Karpas-422 (cell line): Measurements from ENCODE around the gene RPL23. TPM values are rescaled to one million over a fixed set of nuclear protein-coding genes. Genes with fewer than 3 reads are reported as not detected.

Experiments
- DNase-seq: peaks from one replicate; pipeline ENCODE4 v3.0.0-alpha.2; 2015
- H2AFZ ChIP-seq: fragments of 200-600 bp; sonication (generic); 2 replicates; pipeline ENCODE4 v1.6.1; 2014; ENCODE audit warnings: antibody characterized with exemption, low read length, mixed read lengths
- H3K27ac ChIP-seq: fragments of 200-600 bp; sonication (generic); 2 replicates; pipeline ENCODE4 v1.5.1; 2014; ENCODE audit warnings: mild to moderate bottlenecking, low read length, moderate library complexity
- H3K27me3 ChIP-seq: fragments of 200-600 bp; sonication (generic); 2 replicates; pipeline ENCODE4 v1.6.1; 2014; ENCODE audit warnings: low read length, mixed read lengths
- H3K36me3 ChIP-seq: fragments of 200-600 bp; sonication (generic); 2 replicates; pipeline ENCODE4 v1.6.1; 2014; ENCODE audit warnings: low read length, mixed read lengths; ENCODE audit not compliant: insufficient read depth
- H3K4me1 ChIP-seq: fragments of 200-600 bp; sonication (generic); 2 replicates; pipeline ENCODE4 v1.6.1; 2014; ENCODE audit warnings: mild to moderate bottlenecking, low read length, mixed read lengths
- H3K4me2 ChIP-seq: fragments of 200-600 bp; sonication (generic); 2 replicates; pipeline ENCODE4 v1.6.1; 2014; ENCODE audit warnings: low read length, low read depth, mild to moderate bottlenecking; ENCODE audit not compliant: poor library complexity, severe bottlenecking
- H3K4me3 ChIP-seq: fragments of 200-600 bp; sonication (generic); 2 replicates; pipeline ENCODE4 v1.5.1; 2014; ENCODE audit warnings: mild to moderate bottlenecking, antibody characterized with exemption, low read length, mixed read lengths
- H3K79me2 ChIP-seq: fragments of 200-600 bp; sonication (generic); 2 replicates; pipeline ENCODE4 v1.6.1; 2014; ENCODE audit warnings: mild to moderate bottlenecking, low read length, mixed read lengths
- H3K9ac ChIP-seq: fragments of 200-600 bp; sonication (generic); 2 replicates; pipeline ENCODE4 v1.6.0; 2014; ENCODE audit warnings: low read length
- H3K9me2 ChIP-seq: fragments of 200-600 bp; sonication (generic), shearing (Covaris generic); replicated peaks from 2 replicates; pipeline ENCODE4 v1.6.0; 2014; ENCODE audit warnings: mild to moderate bottlenecking, low read length, moderate library complexity; ENCODE audit not compliant: insufficient read depth
- H3K9me3 ChIP-seq: fragments of 300-700, 200-600 bp; sonication (generic); 2 replicates; pipeline ENCODE4 v1.6.1; 2014; ENCODE audit warnings: low read length, mixed read lengths
- H4K20me1 ChIP-seq: fragments of 200-600 bp; sonication (generic); 2 replicates; pipeline ENCODE4 v1.6.1; 2014; ENCODE audit warnings: mild to moderate bottlenecking, antibody characterized with exemption, low read length, low read depth; ENCODE audit not compliant: insufficient read depth
- small RNA-seq: library from RNA; depleted of rRNA; stranded (forward); fragments of <200 nt; gene quantifications from one replicate; pipeline ENCODE3, GENCODE V24; 2014
- total RNA-seq: library from RNA; depleted of rRNA; stranded (reverse); fragments of >200 nt; shearing (Covaris generic); gene quantifications from 2 replicates; pipeline ENCODE4 v1.2.3, GENCODE V29; 2014; ENCODE audit warnings: low replicate concordance; rRNA removed

Gene RPL23
- total RNA-seq, 1 experiment from 2014 or later = 2,394 TPM

GRCh38 chr17:38815576-38816193 lies 37.8 kb downstream of the RPL23 start:
- Histone ChIP-seq H3K27me3 (no peaks in the 10 kb centered on the region), H3K9me2 (no peaks in the 10 kb centered on the region), H2AFZ (no peak overlapping the region), H3K79me2 (peaks cover 8% of the 10 kb centered on the region; the same call in 1 of the 2 replicates), H3K27ac (no peak overlapping the region), H3K9me3 (no peaks in the 10 kb centered on the region), H3K4me1 (no peaks in the 10 kb centered on the region), H4K20me1 (no peaks in the 10 kb centered on the region), H3K9ac (no peak overlapping the region), H3K36me3 (peaks cover 8% of the 10 kb centered on the region; the same call in 1 of the 2 replicates), H3K4me3 (no peak overlapping the region), H3K4me2 (no peak overlapping the region)
- no peak for DNase-seq

- Histone ChIP-seq H3K9me3 (no peaks in the 10 kb centered on the region), H3K27me3 (no peaks in the 10 kb centered on the region), H4K20me1 (no peaks in the 10 kb centered on the region), H3K4me3 (no peak overlapping the region), H3K4me2 (no peak overlapping the region), H3K27ac (no peak overlapping the region), H3K9ac (no peak overlapping the region), H3K79me2 (no peaks in the 10 kb centered on the region), H2AFZ (no peak overlapping the region), H3K36me3 (peaks cover 29% of the 10 kb centered on the region), H3K9me2 (no peaks in the 10 kb centered on the region), H3K4me1 (peaks cover 10% of the 10 kb centered on the region; the same call in 1 of the 2 replicates)
- no peak for DNase-seq
Measured at GRCh38 chr17:38809828-38810227, 43.7 kb downstream of the RPL23 start.

GRCh38 chr17:38800237-38800760 lies 53.2 kb downstream of the RPL23 start:
- Histone ChIP-seq H3K4me1 (peaks cover 24% of the 10 kb centered on the region), H3K27me3 (no peaks in the 10 kb centered on the region), H3K9me2 (no peaks in the 10 kb centered on the region), H3K9me3 (no peaks in the 10 kb centered on the region), H3K4me3 (peak overlapping the region; percentile 63), H3K79me2 (peaks cover 40% of the 10 kb centered on the region), H3K9ac (peak overlapping the region; percentile 98), H3K36me3 (peaks cover 24% of the 10 kb centered on the region), H2AFZ (peak overlapping the region; percentile 29), H4K20me1 (0 out of 2 replicates have a peak, but pooled peaks cover 4% of the 10 kb centered on the region), H3K27ac (peak overlapping the region; percentile 87), H3K4me2 (peak overlapping the region; percentile 82)
- DNase-seq = no peak

GRCh38 chr17:38799501-38800236 lies 53.9 kb downstream of the RPL23 start, which contains the start of gene PIP4K2B:
TSS of gene PIP4K2B (minus strand) at chr17:38799556. CDS start at chr17:38799424, 132 bp downstream.
- peak within 1 kb of the TSS; percentile 68 for H2AFZ ChIP-seq
- H3K9ac ChIP-seq = peak within 1 kb of the TSS; percentile 98
- H3K4me3 ChIP-seq = peak within 1 kb of the TSS; percentile 77
- H3K4me1 ChIP-seq = peaks cover 23% of the 10 kb centered on the region
- no peaks in the 10 kb centered on the region for H3K9me2 ChIP-seq
- no peaks in the 10 kb centered on the region for H3K27me3 ChIP-seq
- H3K36me3 ChIP-seq = peaks cover 21% of the 10 kb centered on the region; the same call in 1 of the 2 replicates
- peaks cover 44% of the 10 kb centered on the region for H3K79me2 ChIP-seq
- peak; percentile 98 for DNase-seq
- no peaks in the 10 kb centered on the region for H3K9me3 ChIP-seq
- H3K27ac ChIP-seq = peak within 1 kb of the TSS; percentile 87
- peak within 1 kb of the TSS; percentile 85 for H3K4me2 ChIP-seq
- 0 out of 2 replicates have a peak, but pooled peaks cover 4% of the 10 kb centered on the region for H4K20me1 ChIP-seq

- H3K4me1 ChIP-seq = peaks cover 23% of the 10 kb centered on the region
- H3K79me2 ChIP-seq = peaks cover 52% of the 10 kb centered on the region
- peak overlapping the region; percentile 98 for H3K9ac ChIP-seq
- no peaks in the 10 kb centered on the region for H3K9me2 ChIP-seq
- 0 out of 2 replicates have a peak, but pooled peaks cover 4% of the 10 kb centered on the region for H4K20me1 ChIP-seq
- H3K27ac ChIP-seq = peak overlapping the region; percentile 60
- peak; percentile 78 for DNase-seq
- H3K4me2 ChIP-seq = peak overlapping the region; percentile 85
- H3K36me3 ChIP-seq = peaks cover 17% of the 10 kb centered on the region; the same call in 1 of the 2 replicates
- H2AFZ ChIP-seq = peak overlapping the region; percentile 68; the same call in 1 of the 2 replicates
- no peaks in the 10 kb centered on the region for H3K27me3 ChIP-seq
- peak overlapping the region; percentile 77 for H3K4me3 ChIP-seq
- H3K9me3 ChIP-seq = no peaks in the 10 kb centered on the region
Measured at GRCh38 chr17:38798614-38799500, 54.7 kb downstream of the RPL23 start.

Small RNA genes lying within 50 kb of the gene (small RNA-seq; reads per million reads assigned to genes)
- gene MIR4727 (not detected), gene SNORA21 (not detected), gene SNORA21B (not detected)

Other genes starting within 250 kb of the RPL23 start
- gene SRCIN1, start 247.8 kb downstream of the RPL23 start, total RNA-seq = 0.14 and 0.86 TPM in 2 replicates
- gene EPOP, start 178.8 kb downstream of the RPL23 start, total RNA-seq = 7.6 and 19.9 TPM in 2 replicates
- 72.4 and 119 TPM in 2 replicates for gene MLLT6, start 148.4 kb downstream of the RPL23 start, total RNA-seq
- gene CISD3, start 123.4 kb downstream of the RPL23 start, total RNA-seq = 6.8 and 15.2 TPM in 2 replicates
- 0.15 and 0.58 TPM in 2 replicates for gene PCGF2, start 105.4 kb downstream of the RPL23 start, total RNA-seq
- gene PSMB3, start 101.0 kb downstream of the RPL23 start, total RNA-seq = 243 and 277 TPM in 2 replicates
- gene PIP4K2B, start 54.2 kb downstream of the RPL23 start, total RNA-seq = 32.0 and 42.7 TPM in 2 replicates
- gene CWC25, start 28.4 kb downstream of the RPL23 start, total RNA-seq = 11.8 and 12.7 TPM in 2 replicates
- gene LASP1, start 16.3 kb upstream of the RPL23 start, total RNA-seq = 59.3 and 85.0 TPM in 2 replicates
- gene FBXO47, start 113.7 kb upstream of the RPL23 start, total RNA-seq = not detected in 2 replicates